ENCODE data around the gene CHST8.

Gene CHST8

GRCh38 chr19:33641261-33641660 lies 19.5 kb downstream of the CHST8 start:
- no peak for DNase-seq (ENCODE audit: low read depth)
- TF ChIP-seq CTCF (IDR thresholded peaks at IDR 0.05; ENCODE audit: low read depth, low read length, missing control alignments) = no peak
- no peak overlapping the region for H3K4me3 ChIP-seq (ENCODE audit: low read depth, low read length)

GRCh38 chr19:33641956-33642498 lies 20.3 kb downstream of the CHST8 start:
- TF ChIP-seq CTCF (IDR thresholded peaks at IDR 0.05; ENCODE audit: low read depth, low read length, missing control alignments) = no peak
- no peak overlapping the region for H3K4me3 ChIP-seq (ENCODE audit: low read depth, low read length)
- DNase-seq (ENCODE audit: low read depth) = no peak

DNA sequence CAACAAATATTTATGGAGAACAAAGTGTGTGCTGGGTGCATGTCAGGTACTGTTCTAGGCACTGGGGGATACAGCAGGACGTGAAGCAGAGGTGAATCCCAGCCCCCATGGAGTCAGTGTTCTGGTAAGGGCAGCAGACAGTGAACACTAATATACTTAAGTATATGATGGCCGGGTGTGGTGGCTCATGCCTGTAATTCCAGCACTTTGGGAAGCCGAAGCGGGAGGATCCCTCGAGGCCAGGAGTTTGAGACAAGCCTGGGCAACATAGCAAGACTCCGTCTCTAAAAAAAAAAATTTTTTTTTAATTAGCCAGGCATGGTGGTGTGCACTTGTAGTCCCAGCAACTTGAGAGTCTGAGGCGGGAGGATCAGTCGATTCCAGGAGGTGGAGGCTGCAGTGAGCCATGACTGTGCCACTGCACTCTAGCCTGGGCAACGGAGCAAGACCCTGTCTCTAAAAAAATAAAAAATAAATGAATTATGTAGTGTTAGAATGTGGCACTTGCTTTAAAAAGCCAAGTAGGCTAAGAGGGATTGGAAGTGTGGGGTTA lies 22.6 kb downstream of the CHST8 start:
- H3K4me3 ChIP-seq (ENCODE audit: low read depth, low read length) = no peak overlapping the region
- no peak for TF ChIP-seq CTCF (IDR thresholded peaks at IDR 0.05; ENCODE audit: low read depth, low read length, missing control alignments)
- DNase-seq (ENCODE audit: low read depth) = no peak

GRCh38 chr19:33646306-33646705 lies 24.6 kb downstream of the CHST8 start:
- H3K4me3 ChIP-seq (ENCODE audit: low read depth, low read length) = no peak overlapping the region
- no peak for DNase-seq (ENCODE audit: low read depth)
- no peak for TF ChIP-seq CTCF (IDR thresholded peaks at IDR 0.05; ENCODE audit: low read depth, low read length, missing control alignments)

GRCh38 chr19:33647146-33647545 lies 25.4 kb downstream of the CHST8 start:
- TF ChIP-seq CTCF (IDR thresholded peaks at IDR 0.05; ENCODE audit: low read depth, low read length, missing control alignments) = no peak
- no peak overlapping the region for H3K4me3 ChIP-seq (ENCODE audit: low read depth, low read length)
- DNase-seq (ENCODE audit: low read depth) = no peak

DNA sequence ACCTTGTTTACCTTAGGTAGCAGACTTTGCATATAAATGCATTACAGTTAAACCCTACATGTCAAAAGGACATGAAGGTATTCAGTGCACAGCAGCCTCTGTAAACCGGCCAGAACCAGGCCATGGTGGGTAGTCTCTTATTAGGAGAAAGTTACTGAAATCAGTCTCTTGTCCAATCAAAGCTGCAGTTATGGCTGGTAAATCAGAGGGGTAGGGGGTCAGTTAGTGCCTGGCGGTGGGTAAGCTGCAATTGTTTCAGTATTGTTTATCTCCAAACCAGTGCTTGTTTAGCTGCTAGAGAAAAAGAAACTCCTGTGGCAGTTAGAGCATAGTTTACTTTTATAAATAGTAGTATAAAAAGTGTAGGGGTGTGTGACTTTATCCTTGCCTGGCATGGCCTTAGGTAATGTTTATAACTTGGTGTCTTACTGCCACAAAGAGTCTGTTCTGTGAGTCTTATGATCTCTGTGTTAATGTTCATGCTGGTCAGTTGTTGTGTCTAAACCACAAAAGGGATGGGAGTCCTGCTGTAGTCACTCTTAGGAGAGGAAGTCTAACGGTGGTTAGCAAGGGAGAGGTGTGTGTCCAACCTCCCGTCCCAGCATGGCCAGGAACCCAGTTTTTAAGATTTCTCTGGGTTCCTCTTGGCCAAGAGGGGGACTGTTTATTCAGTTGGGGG lies 28.0 kb downstream of the CHST8 start:
- DNase-seq (ENCODE audit: low read depth) = no peak
- TF ChIP-seq CTCF (IDR thresholded peaks at IDR 0.05; ENCODE audit: low read depth, low read length, missing control alignments) = no peak
- no peak overlapping the region for H3K4me3 ChIP-seq (ENCODE audit: low read depth, low read length)

- TF ChIP-seq CTCF (IDR thresholded peaks at IDR 0.05; ENCODE audit: low read depth, low read length, missing control alignments) = no peak
- no peak for DNase-seq (ENCODE audit: low read depth)
- no peak overlapping the region for H3K4me3 ChIP-seq (ENCODE audit: low read depth, low read length)
Measured at GRCh38 chr19:33653684-33654083, 31.9 kb downstream of the CHST8 start.
